GM18909 (cell line): ENCODE data around the gene HRH3.

Experiments
- ATAC-seq: cut with Tn5 transposase; IDR thresholded peaks from one replicate; pipeline ENCODE4 v1.9.1; 2021; ENCODE audit warnings: mild to moderate bottlenecking; ENCODE audit not compliant: unreplicated experiment, poor library complexity

Gene HRH3

DNA sequence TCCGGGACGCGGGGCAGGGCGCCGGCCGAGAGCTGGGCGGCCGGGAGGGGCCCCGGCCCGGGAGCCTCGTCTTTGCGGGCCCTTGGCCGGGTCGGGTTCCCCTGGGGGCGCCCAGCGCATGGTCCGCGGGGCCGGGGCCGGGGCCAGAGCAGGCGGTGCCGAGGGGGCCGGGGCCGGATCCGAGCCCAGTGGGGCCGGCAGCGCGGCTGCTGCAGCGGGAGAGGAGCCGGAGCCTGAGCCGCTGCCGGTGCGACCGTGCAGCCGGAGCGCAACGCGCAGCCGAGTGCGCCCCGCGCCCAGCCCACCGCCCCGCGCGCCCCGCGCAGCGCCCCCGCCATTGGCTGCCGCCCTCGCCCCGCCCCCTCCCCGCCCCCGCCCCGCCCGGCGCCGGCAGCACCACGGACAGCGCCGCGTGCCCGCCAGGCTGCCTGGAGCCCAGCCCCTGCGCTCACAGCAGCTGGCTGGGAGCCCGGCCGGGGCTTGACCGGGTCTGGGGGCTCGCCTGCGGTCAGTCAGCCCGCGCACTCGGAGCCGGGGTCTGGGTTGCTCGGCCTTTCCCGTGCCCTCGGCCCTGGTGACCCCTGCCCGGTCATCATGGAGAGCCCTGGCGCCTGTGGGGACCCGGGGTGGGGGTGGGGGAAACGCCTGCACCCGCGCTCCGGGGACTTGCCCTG lies at the start of gene HRH3:
TSS of gene HRH3 (minus strand) at position 287 of the 674 bp plus-strand sequence. CDS start 308 bp downstream, outside the sequence.
- ATAC-seq, result no peak

DNA sequence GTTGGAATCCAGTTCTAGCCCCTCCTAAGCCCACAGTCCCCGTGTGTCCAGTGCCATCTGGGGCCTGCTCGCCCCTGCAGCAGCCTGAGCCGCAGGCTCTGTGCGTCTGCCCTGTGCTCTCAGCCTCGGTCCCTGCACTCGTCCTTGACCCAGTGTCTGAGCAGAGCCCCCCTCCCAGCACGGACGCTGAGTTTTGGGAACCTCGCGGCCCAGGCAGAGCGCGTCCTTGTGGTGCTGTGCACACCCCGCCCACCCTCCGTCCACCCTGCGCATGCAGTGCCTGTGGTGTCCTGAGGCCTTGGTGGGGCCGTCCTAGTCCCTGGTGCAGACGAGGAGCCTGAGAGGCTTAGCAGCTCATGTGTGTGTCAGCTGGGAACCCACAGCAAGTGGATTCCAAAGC lies 49.8 kb upstream of the HRH3 start:
- no peak for ATAC-seq

DNA sequence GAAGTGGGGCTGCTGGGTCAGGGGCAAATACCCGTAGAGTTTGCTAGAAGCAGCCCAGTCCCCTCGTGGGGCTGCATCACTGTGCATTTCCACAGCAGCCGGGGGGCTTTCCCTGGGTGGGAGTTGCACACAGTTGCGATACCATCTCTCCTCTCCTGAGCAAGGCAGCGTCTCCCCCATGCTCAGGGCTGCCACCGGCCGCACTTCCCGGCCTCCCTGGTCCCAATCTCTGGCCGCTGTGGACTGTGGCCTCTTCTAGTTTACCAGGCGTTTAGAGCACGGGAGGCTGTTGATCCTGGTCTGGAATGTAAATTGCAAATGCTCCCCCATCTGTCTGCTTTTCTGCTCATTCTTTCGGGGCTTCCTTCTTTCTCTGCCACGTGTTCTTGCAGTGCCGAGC lies 49.3 kb upstream of the HRH3 start:
- ATAC-seq, result no peak

DNA sequence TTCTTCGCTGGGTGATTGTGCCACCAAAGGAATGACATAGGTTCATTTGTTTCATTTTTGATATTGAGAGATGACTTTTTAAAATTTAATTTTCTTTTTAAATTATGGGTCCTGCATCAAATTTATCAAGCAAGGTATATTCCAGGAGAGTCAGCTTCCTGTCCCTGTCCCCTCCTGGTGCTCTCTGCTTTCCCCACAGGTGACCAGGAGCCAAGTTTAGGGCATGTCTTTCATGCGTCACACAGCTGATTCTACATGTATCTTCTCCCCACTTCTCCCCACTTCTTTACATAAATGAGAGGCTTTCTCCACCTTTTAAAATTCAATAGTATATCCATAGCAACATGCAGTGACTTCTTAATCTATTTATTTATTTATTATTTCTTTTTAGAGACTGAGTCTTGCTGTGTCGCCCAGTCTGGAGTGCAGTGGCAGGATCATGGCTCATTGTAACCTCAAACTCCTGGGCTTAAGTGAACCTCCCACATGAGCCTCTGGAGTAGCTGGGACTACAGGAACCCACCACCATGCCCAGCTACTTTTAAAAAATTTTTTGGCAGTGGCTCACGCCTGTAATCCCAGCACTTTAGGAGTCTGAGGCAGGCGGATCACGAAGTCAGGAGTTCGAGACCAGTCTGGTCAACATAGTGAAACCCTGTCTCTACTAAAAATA lies 48.3 kb upstream of the HRH3 start:
- no peak for ATAC-seq

DNA sequence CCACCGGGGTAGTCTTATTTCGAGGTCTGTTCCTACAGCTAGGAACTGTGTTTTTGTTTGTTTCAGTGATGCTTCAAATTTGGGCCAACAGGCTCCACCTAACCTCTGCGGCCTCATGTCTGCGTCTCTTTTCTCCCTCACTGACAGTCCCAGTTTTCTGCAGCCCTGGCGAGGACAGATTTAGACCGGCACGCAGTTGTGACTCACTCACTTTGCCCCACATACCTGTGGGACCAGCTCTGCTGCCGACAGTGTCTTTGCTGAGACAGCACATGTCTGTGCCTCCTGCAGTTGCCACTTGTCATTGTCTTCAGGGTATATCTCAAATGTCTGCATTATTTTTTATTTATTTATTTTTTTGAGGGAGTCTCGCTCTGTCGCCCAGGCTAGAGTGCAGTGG lies 47.5 kb upstream of the HRH3 start:
- no peak for ATAC-seq

DNA sequence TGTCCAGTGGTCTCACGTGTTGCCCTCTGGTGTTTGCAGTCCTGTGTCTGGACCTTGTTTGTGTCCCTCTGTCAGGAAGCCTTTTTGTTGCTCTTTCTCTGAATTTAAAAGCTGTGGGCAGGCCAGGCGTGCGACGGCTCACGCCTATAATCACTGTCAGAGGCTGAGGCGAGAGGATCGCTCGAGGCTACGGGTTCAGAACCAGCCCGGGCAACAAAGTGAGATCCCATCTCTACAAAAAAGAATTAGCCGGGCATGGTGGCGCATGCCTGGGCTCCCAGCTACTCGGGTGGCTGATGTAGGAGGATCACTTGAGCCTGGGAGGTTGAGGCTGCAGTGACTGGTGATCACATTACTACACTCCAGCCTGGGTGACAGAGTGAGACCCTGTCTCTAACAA lies 46.8 kb upstream of the HRH3 start:
- ATAC-seq, result no peak

DNA sequence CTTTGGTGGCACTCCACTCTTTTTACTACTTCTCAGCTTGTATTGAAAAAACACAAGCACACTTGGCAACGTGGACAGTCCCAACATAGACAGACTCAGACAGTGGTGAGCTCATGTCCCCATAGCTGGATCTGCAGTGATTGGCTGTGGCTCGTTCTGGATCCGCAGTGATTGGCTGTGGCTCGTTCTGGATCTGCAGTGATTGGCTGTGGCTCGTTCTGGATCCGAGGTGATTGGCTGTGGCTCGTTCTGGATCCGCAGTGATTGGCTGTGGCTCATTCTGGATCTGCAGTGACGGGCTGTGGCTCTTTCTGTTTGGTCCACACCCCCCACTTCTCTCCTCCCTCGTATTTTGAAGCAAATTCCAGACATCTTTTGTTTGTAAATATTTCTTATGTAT lies 46.3 kb upstream of the HRH3 start:
- ATAC-seq, result no peak

DNA sequence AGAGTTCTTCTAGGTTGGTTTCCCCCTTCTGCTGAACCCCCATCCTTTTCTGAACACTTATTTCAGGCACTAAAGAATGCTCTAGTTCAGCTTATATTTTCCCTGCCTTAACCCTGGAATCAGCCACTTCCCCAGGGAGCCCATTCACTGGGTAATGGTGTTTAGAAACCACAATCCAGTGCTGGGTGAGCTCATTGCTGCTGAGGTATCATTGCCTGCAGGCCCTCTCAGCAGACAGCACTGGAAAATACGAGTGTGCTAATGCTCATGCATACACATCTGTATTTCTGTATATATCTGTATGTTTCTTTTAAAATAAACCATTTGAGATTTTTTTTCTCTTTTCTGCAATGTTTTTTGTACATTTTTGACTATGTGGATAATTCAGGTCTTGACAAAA lies 45.3 kb upstream of the HRH3 start:
- ATAC-seq, result no peak

DNA sequence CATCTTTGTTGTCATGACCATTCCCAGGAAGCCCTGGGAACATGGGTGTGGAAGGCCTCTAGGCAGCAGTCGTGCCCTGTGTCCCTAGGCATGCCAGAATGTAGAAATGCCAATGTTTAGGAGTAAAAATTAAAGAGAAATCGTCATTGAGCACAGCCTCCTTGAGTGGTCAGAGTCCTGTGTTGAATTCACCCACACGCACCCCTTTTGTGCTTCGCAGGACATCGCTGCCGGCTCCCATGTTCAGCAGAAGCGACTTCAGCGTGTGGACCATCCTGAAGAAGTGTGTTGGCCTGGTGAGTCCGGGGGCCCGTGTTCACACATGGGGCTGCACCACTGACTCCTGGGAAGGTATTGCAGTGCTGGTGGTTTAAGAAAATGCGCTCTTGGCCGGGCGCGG lies 43.3 kb upstream of the HRH3 start:
- no peak for ATAC-seq

DNA sequence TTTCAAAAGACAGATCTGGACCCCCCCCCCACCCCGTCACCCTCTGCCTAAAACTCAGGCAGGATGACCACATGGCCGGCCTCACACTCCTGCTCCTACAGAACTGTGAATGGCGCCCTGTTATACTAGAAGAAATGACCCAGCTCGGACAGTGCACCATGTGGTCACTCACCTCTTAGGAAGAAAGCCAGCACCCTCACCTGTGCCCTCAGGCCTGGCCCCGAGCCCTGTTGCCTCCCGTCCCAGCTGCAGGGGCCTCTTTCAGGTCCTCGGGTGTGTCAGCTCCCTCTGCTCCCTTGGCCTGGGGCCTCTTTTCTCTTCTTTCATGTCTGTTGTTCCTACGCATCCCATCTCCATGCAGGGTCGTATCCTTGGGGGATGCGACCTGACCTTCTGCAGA lies 42.0 kb upstream of the HRH3 start:
- no peak for ATAC-seq

DNA sequence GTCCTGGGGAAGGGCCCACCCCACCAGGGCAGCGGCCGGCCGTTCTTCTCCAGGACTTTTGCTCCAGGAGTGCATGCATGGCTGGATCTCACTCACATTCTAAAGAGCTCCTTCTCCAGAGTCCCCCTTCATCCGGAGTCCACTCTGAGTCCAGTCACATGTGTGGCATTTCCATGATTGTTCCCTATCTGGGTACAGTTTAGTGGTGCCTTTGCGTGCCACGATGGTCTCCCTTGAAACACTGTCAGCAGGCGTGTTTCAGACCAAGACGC lies 39.2 kb upstream of the HRH3 start:
- no peak for ATAC-seq

DNA sequence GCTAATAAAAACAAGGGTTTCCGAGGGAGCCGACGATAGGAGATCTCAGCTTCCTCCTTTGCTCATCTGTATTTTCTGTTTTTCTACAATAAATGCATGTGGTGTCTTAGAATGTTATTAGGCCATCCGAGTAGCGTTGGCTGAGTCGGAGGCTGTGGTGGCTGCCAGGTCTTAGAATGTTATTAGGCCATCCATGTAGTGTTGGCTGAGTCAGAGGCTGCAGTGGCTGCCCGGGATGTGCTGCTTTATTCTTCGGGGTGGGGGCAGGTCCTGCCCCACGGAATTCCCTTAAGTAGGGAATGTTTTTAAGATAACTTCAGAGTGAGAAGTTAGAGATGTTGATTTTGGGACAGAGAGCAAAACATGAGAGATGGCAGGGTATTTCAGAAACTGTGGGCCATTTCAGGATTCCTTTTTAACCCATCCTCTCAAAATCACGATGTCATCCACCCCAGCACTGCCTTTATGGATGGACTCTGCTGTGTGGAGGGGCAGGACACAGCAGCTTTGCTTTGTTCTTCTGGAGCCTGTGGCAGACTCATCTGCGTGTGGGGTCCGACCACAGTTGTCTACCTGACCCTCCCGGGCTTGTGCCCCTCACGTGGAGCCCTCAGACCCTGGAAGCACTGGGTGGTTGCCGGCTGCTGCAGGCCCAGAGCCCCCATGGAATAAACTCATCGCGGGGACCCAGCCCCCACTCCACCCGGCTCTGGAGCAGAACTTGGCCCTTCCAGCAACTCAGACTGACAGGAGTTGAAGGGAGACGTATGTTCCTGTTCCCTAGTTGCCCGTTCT lies 38.6 kb upstream of the HRH3 start:
- ATAC-seq, result no peak

DNA sequence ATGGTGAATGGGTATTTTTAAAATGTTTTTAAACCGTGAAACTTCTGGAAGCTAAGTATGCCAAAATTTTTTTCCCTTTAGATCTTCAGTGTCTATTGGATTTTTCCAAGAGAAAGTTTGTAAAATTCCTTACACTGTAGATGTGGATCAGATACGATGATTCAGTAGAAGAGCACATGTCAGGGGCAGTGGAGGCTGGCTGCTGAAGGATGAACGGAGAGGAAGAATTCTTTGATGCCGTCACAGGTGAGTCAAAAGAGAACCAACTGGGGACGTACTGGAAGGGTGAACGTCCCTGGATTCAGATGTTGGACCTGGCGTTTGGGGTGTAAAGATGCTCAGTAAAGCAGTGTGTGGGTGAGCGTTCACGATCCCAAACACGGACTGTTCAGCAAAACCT lies 35.9 kb upstream of the HRH3 start:
- ATAC-seq, result no peak

DNA sequence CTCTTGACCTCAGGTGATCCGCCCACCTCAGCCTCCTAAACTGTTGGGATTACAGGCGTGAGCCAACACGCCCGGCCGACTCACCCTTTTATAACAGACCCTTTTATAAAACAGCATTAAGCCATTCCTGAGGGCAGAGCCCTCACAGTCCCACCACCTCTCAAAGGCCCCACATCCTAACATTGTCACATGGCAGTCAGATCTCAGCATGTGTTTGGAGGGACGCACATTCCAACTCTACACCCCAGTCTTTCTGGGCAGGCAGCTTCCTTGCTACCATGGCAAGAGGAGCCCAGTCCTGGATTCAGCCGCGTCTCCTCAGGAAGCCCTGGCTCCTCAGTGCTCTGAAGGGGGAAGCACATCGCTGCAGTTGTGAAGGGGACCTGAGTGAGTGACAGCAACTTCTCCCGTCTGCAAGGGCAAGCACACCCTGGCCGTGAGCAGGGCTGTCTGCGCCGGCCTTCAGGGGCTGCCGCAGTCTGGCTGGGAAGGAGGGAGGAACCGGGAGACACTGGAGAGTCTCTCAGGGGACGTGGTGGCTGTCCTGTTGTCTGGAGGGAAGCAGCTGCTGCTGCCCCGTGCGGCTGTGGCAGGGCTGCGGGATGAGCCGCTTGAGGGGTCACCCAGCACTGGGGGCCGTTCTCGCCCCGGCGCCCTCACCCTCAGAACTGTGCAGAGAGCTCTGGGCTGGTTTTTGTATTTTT lies 34.1 kb upstream of the HRH3 start:
- no peak for ATAC-seq

DNA sequence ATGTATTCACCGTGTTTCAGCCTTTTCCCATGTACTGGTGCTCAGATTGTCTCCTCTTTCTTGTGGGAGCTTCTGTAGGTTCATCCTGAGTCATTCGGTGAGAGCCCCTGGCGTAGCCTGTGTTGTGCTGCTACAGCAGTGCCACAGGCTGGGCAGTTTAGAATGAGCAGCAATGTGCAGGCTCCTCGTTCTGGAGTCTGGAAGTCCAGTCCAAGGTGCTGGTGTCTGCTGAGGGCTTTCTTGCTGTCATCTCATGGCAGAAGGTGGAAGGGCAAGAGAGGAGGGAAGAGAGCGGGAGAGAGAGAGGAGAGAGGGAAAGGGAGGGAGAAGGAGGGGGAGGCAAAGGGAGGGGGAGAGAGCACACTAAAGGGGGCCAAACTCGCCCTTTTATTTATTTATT lies 33.3 kb upstream of the HRH3 start:
- no peak for ATAC-seq

DNA sequence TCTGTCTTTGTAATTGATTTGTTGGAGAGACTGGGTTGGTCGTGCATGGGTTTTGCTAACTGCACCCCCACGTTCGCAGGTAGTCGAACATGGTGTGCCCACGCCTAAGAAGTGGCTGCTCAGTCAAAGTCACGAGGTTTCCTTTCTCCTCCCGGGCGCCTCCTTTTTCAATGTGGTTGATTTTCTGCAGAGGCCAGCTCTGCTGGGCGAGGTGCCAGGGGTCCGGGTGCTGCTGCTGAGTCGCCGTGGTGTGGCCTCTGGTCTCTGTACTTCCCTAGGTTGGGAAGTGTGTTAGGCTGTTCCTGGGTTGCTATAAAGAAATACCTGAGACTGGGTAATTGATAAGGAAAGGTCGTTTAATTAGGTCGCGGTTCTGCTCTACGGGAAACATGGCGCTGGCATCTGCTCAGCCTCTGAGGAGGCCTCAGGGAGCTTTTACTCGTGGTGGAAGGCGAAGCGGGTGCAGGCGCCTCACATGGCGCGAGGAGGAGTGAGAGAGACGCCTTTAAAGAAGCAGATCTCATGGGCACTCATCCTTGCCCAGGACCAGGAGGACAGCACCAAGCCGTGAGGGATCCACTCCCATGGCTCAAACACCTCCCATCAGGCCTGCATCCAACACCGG lies 32.4 kb upstream of the HRH3 start:
- no peak for ATAC-seq

DNA sequence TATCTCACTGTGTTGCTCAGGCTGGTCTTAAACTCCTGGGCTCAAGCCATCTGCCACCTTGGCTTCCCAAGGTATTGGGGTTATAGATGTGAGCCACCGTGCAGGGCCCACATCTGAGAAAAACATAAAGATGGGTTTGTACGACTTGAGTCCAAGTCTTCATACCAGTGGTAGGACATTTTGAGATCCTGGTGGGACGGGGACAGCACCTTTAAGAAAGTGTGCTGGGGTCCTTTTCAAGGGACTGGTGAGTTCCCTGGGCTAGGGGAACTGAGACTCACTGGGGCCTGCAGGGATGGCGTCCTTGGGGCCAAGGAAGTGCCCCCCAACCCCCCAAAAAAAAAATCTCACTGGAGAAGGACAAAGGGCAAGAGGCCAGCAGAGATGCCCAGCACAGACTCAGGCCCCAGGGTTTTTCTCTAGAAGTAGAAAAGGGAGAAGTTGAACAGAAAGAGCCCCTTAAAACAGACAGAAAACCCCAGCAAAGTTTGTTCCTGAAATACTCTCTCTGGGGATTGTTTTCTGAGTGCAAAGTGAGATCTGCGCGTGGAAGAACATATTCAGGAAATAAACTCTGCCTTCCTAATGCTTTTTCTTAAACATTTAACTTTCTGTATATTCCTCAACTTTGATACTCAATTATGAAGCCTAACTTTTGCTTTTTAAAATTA lies 28.9 kb upstream of the HRH3 start:
- no peak for ATAC-seq

DNA sequence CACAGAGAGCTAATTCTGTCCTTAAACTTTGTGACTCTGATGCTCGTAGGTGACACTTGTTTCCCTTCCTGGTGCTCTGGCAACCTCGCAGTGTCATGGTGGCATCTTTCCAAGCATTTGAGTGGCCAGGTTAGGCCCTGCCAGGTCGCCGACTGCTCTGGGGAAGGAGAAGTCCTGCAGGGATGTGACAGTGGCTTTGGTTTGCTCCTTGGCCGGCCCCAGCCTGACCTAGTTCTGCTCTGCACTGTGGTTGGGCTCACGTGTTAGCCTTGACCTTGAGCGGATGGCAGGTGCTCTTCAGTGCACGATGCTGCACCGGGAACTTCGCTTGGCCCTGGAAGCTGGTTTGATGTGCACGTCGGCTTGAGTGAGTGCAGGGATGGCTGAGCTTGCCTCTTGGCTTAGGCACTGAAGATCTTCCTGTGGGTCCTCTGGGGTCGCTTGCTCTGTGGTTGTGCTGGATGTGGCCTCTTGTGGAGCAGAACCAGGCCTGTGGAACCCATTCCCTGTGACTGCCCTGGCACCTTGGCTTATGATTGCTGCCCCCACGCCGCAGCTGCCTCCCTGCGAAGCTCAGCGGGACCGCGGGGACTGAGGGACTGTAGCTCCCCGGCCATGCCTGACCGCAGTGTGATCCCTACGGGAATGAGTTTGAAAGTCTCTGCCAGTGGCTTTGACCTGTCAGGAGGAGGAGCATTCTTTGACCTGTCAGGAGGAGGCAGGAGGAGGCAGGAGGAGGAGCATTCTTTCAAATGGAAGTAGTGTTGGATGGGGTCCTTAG lies 27.0 kb upstream of the HRH3 start:
- ATAC-seq, result no peak

DNA sequence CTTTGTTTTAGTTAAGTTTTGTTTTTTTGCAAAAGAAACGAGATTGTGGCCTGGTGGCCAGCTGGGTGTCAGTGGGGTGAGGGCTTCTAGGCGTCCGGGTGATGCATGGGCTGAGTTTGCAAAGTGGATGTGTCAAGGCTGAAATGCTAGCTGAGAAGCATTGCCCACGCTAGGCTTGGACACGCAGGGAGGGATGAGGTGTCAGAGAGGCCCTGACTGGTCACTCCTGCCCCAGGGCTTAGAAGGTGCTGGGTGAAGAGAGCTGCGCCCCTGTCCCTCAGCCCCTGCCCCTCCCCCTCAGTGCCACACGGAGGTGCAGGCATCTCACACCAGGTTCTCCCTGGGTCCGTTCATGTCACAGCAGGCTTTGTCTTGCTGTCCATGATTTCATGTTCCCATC lies 26.4 kb upstream of the HRH3 start:
- ATAC-seq, result no peak

DNA sequence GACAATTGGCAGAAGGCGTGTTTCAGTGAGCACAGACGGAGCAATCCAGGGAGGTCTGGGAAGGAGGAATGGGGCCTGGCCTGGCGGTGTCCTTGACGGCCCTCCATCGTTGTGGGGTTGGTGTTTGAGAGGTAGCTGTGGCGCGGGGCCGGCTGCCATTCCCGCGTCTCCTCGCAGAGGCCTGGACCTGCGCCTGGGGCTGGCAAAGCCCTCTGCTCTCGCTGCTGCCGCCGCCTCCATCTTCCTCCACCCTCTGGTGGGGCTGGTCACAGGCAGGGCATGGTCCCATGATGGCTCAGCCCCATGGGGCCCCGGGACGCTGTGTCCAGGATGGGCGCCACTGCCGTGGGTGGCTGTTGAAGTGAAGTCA lies 25.8 kb upstream of the HRH3 start:
- no peak for ATAC-seq
